ENCODE data around the gene SURF2.
A peak's percentile ranks its signal among the peaks of the same experiment; 100 is the strongest.
"Not testable (repeated sequence)": the region's sequence is repeated elsewhere in the genome, so short reads cannot be mapped to it uniquely, and the experiment has no call there.

Gene SURF2

GRCh38 chr9:133356391-133357091 is at the start of gene SURF2, which contains the start of gene SURF1:
Gene SURF2, plus strand, starts transcription at chr9:133356550. Its CDS starts 43 bp downstream, at chr9:133356593.
Gene SURF1, minus strand, starts transcription at chr9:133356487. Its CDS starts 34 bp downstream, at chr9:133356453.
- peak; percentile 88 to 90 for DNase-seq (ENCODE audit: low read depth in 2 of 2)

GRCh38 chr9:133307301-133307700 is 49.0 kb upstream of the SURF2 start:
- no peak for DNase-seq (ENCODE audit: low read depth in 2 of 2)

- no peak for DNase-seq (ENCODE audit: low read depth in 2 of 2)
Measured at GRCh38 chr9:133309608-133310007, 46.7 kb upstream of the SURF2 start.

- DNase-seq (ENCODE audit: low read depth in 2 of 2): no peak
Measured at GRCh38 chr9:133315997-133316396, 40.4 kb upstream of the SURF2 start.

- DNase-seq (ENCODE audit: low read depth in 2 of 2): not testable (repeated sequence)
Measured at GRCh38 chr9:133317551-133317950, 38.8 kb upstream of the SURF2 start.

- no peak for DNase-seq (ENCODE audit: low read depth in 2 of 2)
Measured at GRCh38 chr9:133320421-133320881, 35.9 kb upstream of the SURF2 start.

- no peak for DNase-seq (ENCODE audit: low read depth in 2 of 2)
Measured at GRCh38 chr9:133321411-133321935, 34.9 kb upstream of the SURF2 start.

- no peak for DNase-seq (ENCODE audit: low read depth in 2 of 2)
Measured at GRCh38 chr9:133322701-133323100, 33.6 kb upstream of the SURF2 start.

GRCh38 chr9:133323211-133323610 is 33.1 kb upstream of the SURF2 start:
- DNase-seq (ENCODE audit: low read depth in 2 of 2): no peak

GRCh38 chr9:133323991-133324703 is 32.2 kb upstream of the SURF2 start:
- DNase-seq (ENCODE audit: low read depth in 2 of 2): no peak

- not testable (repeated sequence) for DNase-seq (ENCODE audit: low read depth in 2 of 2)
Measured at GRCh38 chr9:133327021-133327420, 29.3 kb upstream of the SURF2 start.

GRCh38 chr9:133327834-133328484 is 28.4 kb upstream of the SURF2 start:
- DNase-seq (ENCODE audit: low read depth in 2 of 2): no peak

GRCh38 chr9:133329306-133330156 is 26.8 kb upstream of the SURF2 start:
- not testable (repeated sequence) for DNase-seq (ENCODE audit: low read depth in 2 of 2)

GRCh38 chr9:133331221-133331620 is 25.1 kb upstream of the SURF2 start:
- no peak for DNase-seq (ENCODE audit: low read depth in 2 of 2)

GRCh38 chr9:133331641-133332380 is 24.5 kb upstream of the SURF2 start:
- DNase-seq (ENCODE audit: low read depth in 2 of 2): no peak

- no peak for DNase-seq (ENCODE audit: low read depth in 2 of 2)
Measured at GRCh38 chr9:133332381-133332730, 24.0 kb upstream of the SURF2 start.

GRCh38 chr9:133333011-133333410 is 23.3 kb upstream of the SURF2 start:
- DNase-seq (ENCODE audit: low read depth in 2 of 2): no peak

GRCh38 chr9:133333566-133333965 is 22.8 kb upstream of the SURF2 start:
- no peak for DNase-seq (ENCODE audit: low read depth in 2 of 2)

GRCh38 chr9:133334161-133334560 is 22.2 kb upstream of the SURF2 start:
- no peak for DNase-seq (ENCODE audit: low read depth in 2 of 2)

- DNase-seq (ENCODE audit: low read depth in 2 of 2): not testable (repeated sequence)
Measured at GRCh38 chr9:133334888-133335287, 21.5 kb upstream of the SURF2 start.

Measured in stimulated activated CD8-positive, alpha-beta memory T cell treated with anti-CD3 and anti-CD28 coated beads, Interleukin-15, amount 100 ng/mL, for 48 hours (primary cell).